BLaER1 (cell line): Measurements from ENCODE around the gene ZNF407.
A peak's percentile ranks its signal among the peaks of the same experiment; 100 is the strongest.

Source experiments
- H3K27ac ChIP-seq: shearing (Covaris generic); formaldehyde crosslinking; 2 replicates; pipeline ENCODE4 v1.8.1; 2022
- H3K27me3 ChIP-seq: shearing (Covaris generic); formaldehyde crosslinking; 2 replicates; pipeline ENCODE4 v1.8.1; 2022
- H3K36me3 ChIP-seq: shearing (Covaris generic); formaldehyde crosslinking; 2 replicates; pipeline ENCODE4 v1.8.1; 2022
- H3K4me1 ChIP-seq: shearing (Covaris generic); formaldehyde crosslinking; 2 replicates; pipeline ENCODE4 v1.8.1; 2022
- H3K4me2 ChIP-seq: shearing (Covaris generic); formaldehyde crosslinking; 2 replicates; pipeline ENCODE4 v1.8.1; 2022
- H3K4me3 ChIP-seq: shearing (Covaris generic); formaldehyde crosslinking; 2 replicates; pipeline ENCODE4 v1.8.1; 2022
- H3K9ac ChIP-seq: shearing (Covaris generic); formaldehyde crosslinking; 2 replicates; pipeline ENCODE4 v1.8.1; 2022
- H3K9me3 ChIP-seq: shearing (Covaris generic); formaldehyde crosslinking; 2 replicates; pipeline ENCODE4 v1.8.1; 2022
- H4K20me1 ChIP-seq: shearing (Covaris generic); formaldehyde crosslinking; 2 replicates; pipeline ENCODE4 v1.8.1; 2022
- Cebpa-rat ChIP-seq: shearing (Covaris generic); IDR thresholded peaks from 2 replicates; pipeline ENCODE4 v1.8.1; 2022

The ZNF407 gene

DNA sequence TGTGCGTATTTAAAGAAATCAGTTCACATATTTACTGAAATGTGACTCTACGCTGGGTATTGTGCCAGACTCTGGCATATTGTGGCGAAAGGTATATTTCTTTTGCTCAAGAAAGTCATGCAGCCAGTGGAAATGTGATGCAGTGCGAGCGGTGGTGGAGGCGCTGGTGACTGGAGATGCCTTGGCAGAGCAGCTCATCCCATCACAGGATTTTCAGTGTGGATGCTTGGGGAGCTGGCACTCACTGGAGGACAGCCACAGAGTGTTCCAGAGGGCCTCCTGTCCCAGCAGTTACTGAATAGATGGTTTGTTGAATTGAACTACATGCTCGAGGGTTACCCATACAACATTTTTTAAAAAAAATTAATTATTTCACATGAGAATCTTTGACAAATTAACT is 117.6 kb downstream of the ZNF407 start:
- TF ChIP-seq Cebpa-rat = no peak
- H3K27ac ChIP-seq = no peak overlapping the region
- no peak overlapping the region for H3K9ac ChIP-seq
- no peaks in the 10 kb centered on the region for H4K20me1 ChIP-seq
- H3K4me1 ChIP-seq = no peaks in the 10 kb centered on the region
- H3K9me3 ChIP-seq = peaks cover 10% of the 10 kb centered on the region
- H3K36me3 ChIP-seq = peaks cover 9% of the 10 kb centered on the region
- no peak overlapping the region for H3K4me2 ChIP-seq
- no peak overlapping the region for H3K4me3 ChIP-seq
- H3K27me3 ChIP-seq = no peaks in the 10 kb centered on the region

DNA sequence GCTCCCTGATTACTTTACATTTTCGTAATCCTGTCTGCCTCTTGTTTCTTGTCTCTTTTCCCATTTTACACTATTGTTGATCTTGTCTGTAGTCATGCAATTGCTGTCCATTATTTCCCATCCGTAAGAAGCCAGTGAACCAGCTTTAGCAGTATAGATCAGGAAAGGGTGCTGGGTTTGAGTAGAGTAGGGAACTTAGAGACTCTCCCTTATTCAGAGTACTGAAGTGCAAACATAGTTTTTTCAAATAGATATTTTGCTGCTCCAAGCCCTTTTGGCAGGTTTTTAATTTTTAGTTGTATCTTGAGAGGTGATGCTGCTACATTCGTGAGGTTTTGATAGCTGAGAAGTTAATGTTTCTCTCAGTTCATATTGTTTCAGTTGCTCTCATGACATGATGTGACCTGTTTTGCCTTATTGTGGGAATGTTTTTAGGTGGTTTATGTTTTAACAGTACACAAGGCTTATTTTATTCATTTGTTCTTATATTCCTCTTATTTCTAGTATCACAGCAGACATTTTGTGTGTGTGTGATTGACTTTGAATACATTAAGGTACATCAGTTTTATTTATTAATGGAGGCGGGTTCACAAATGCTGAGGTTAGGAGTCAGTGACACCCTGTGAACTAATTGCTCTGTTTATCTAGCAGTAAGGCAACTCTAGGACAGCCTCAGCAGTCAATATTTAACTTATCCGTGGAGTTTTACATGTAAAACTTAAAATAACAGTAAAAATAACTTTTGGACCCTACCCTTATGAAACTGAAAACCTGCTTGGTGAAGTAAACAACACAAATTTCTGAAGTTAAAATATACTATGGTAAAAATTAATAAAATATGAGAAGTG is 118.4 kb downstream of the ZNF407 start:
- Histone ChIP-seq H3K36me3 (peaks cover 8% of the 10 kb centered on the region), H3K9ac (no peak overlapping the region), H4K20me1 (no peaks in the 10 kb centered on the region), H3K4me3 (no peak overlapping the region), H3K4me2 (no peak overlapping the region), H3K27ac (no peak overlapping the region), H3K4me1 (peaks cover 1% of the 10 kb centered on the region; the same call in 1 of the 2 replicates), H3K27me3 (no peaks in the 10 kb centered on the region), H3K9me3 (peaks cover 10% of the 10 kb centered on the region)
- no peak for TF ChIP-seq Cebpa-rat

DNA sequence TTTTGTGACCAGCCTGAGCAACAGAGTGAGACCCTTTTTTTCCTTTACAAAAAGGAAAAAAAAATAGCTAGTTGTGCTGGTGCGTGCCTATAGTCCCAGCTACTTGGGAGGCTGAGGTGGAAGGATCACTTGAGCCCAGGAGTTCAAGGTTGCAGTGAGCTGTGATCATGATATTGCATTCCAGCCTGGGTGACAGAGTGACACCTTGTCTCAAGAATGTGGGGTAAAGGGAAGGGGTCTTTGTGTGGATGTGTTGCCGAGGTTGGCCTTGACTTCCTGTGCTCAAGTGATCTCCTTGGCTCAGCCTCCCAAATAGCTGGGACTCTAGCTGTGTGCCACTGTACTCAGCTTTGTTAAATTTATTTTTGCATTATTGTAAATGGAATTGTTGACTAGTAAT is 120.6 kb downstream of the ZNF407 start:
- H3K9me3 ChIP-seq = peaks cover 10% of the 10 kb centered on the region
- TF ChIP-seq Cebpa-rat = no peak
- peaks cover 15% of the 10 kb centered on the region for H3K4me1 ChIP-seq
- peaks cover 5% of the 10 kb centered on the region; the same call in 1 of the 2 replicates for H3K36me3 ChIP-seq
- no peaks in the 10 kb centered on the region for H4K20me1 ChIP-seq
- no peak overlapping the region for H3K27ac ChIP-seq
- H3K4me3 ChIP-seq = no peak overlapping the region
- H3K4me2 ChIP-seq = no peak overlapping the region
- no peak overlapping the region for H3K9ac ChIP-seq
- H3K27me3 ChIP-seq = no peaks in the 10 kb centered on the region

DNA sequence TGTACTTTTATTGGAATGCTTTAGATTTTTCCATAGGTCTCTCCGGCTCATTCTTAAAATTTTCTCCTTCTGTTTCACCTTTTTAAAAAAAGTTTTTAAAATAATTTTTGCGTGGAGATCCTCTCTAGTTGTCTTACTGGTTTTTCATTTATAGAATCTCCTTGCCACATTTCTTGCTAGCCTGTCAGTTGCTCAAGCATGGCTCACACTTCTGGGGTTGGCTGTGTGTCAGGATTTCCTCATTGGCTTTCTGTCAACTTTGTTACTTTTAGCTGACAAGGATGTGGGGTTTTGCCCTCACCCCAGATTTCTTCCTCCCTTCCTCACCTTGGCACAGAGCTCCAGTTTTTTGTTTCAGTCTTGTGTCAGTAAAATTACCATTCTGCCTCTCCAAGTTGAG is 124.6 kb downstream of the ZNF407 start:
- Histone ChIP-seq H3K36me3 (peaks cover 5% of the 10 kb centered on the region; the same call in 1 of the 2 replicates), H3K4me3 (no peak overlapping the region), H3K27me3 (no peaks in the 10 kb centered on the region), H3K9ac (no peak overlapping the region), H3K27ac (no peak overlapping the region), H3K9me3 (peaks cover 10% of the 10 kb centered on the region), H4K20me1 (no peaks in the 10 kb centered on the region), H3K4me2 (peak overlapping the region; percentile 39), H3K4me1 (peaks cover 15% of the 10 kb centered on the region)
- no peak for TF ChIP-seq Cebpa-rat

DNA sequence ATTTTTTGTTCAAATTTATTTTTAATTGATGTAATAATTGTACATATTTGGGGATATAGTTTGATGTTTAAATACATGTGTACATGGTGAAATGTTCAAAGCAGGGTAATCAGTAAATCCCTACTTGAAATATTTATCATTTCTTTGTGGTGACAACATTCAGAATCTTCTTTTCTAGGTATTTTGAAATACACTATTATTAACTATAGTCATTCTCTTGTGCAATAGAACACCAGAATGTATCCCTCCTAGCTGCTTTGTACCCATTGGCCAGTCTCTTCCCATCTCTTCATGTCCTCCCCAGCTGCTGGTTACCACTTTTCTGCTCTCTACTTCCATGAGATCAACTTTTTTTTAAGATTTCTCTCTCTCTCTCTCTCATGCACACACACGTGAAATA is 126.5 kb downstream of the ZNF407 start:
- Histone ChIP-seq H4K20me1 (no peaks in the 10 kb centered on the region), H3K4me1 (peaks cover 21% of the 10 kb centered on the region), H3K27me3 (no peaks in the 10 kb centered on the region), H3K4me2 (no peak overlapping the region), H3K4me3 (no peak overlapping the region), H3K9me3 (peaks cover 8% of the 10 kb centered on the region), H3K27ac (no peak overlapping the region), H3K36me3 (peaks cover 17% of the 10 kb centered on the region), H3K9ac (no peak overlapping the region)
- no peak for TF ChIP-seq Cebpa-rat

DNA sequence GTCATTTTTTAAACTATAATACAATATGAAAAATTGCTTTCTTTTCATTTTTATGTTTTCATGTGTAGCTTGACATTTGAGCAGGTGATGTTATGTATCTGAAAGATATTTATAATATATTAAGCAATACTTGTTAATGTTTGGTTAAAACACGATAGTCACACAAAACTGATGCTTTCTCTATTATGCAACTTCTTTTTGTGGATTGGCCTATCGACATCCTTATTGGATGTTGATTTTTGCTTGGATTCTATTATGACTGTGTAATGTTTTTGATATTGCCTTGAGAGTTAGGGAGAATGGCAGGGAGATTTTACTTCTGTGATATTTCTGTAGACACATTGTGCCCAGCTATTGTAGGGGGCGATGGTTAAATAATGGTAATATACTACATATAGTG is 128.0 kb downstream of the ZNF407 start:
- Histone ChIP-seq H3K27me3 (no peaks in the 10 kb centered on the region), H3K9ac (no peak overlapping the region), H3K27ac (no peak overlapping the region), H3K4me1 (peaks cover 21% of the 10 kb centered on the region), H3K4me3 (no peak overlapping the region), H3K9me3 (no peaks in the 10 kb centered on the region), H3K36me3 (peaks cover 12% of the 10 kb centered on the region; the same call in 1 of the 2 replicates), H4K20me1 (no peaks in the 10 kb centered on the region), H3K4me2 (no peak overlapping the region)
- no peak; the same call in 1 of the 2 replicates for TF ChIP-seq Cebpa-rat

DNA sequence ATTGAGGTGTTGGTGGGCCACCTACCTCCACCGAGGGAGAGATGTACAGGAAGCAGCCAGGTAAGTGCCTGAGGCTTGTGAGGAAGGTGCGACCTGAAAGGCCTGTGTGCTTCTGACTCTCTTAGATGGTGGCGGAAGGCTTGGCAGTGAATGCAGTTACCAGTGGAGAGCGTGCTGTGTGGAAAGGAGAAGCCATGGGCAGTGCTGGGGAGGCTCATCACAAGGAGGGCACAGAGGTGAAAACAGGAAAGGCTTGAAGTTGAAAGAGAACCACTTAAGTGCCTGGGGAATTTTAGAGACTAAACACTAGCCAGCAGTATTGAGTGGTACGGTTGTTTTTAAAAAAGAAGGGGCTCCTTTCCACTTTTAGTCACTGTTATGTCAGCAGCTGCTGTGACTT is 130.9 kb downstream of the ZNF407 start:
- Histone ChIP-seq H3K27me3 (no peaks in the 10 kb centered on the region), H3K36me3 (peaks cover 12% of the 10 kb centered on the region; the same call in 1 of the 2 replicates), H4K20me1 (no peaks in the 10 kb centered on the region), H3K9ac (no peak overlapping the region), H3K9me3 (no peaks in the 10 kb centered on the region), H3K4me2 (no peak overlapping the region), H3K27ac (no peak overlapping the region), H3K4me1 (0 out of 2 replicates have a peak, but pooled peaks cover 6% of the 10 kb centered on the region), H3K4me3 (no peak overlapping the region)
- no peak for TF ChIP-seq Cebpa-rat

DNA sequence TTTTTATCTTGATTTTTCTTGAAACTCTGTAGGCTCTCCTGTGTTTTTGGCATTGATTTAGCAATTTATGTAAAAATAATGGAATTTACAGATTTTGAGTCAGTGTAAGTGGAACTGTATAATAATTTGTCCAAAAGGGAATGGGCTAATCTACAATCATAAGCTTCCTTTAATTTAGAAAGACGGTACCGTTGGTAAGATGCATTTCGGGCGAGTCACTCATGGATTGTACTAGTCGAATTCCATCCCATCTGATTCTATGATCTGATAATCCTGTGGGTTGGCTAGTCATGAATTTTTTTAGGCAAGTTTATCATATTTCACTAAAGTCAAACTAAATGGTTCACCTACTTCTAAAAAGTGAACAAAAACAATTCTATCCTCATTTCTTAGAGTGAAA is 133.4 kb downstream of the ZNF407 start:
- no peak overlapping the region for H3K27ac ChIP-seq

DNA sequence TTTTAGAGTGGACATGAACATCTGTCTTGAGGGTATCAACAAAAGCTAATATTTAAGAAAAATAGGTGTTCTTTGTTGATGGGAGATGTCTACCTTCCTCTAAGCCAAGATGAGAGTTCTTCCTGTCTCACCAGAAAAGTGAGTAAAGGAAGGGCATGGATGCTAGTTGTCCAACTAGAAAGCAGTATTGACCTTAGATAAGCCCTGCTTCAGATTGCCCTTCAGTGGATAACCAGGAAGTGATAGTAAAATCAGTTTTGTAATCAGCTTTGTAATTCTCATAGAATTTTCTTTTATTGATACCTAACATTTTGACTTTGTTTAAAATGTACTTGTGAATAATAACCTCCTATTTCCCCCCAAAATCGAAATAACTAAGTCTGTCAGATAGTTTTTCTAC is 134.7 kb downstream of the ZNF407 start:
- Histone ChIP-seq H3K36me3 (peaks cover 12% of the 10 kb centered on the region; the same call in 1 of the 2 replicates), H3K9ac (no peak overlapping the region), H3K27ac (no peak overlapping the region), H3K9me3 (no peaks in the 10 kb centered on the region), H3K27me3 (no peaks in the 10 kb centered on the region), H3K4me3 (no peak overlapping the region), H3K4me1 (0 out of 2 replicates have a peak, but pooled peaks cover 6% of the 10 kb centered on the region), H4K20me1 (no peaks in the 10 kb centered on the region), H3K4me2 (no peak overlapping the region)
- TF ChIP-seq Cebpa-rat = no peak

More for the DNA sequence above, 133.4 kb downstream of the ZNF407 start:
- H4K20me1 ChIP-seq = no peaks in the 10 kb centered on the region
- no peaks in the 10 kb centered on the region for H3K9me3 ChIP-seq
- no peak for TF ChIP-seq Cebpa-rat
- H3K4me1 ChIP-seq = 0 out of 2 replicates have a peak, but pooled peaks cover 6% of the 10 kb centered on the region
- H3K4me2 ChIP-seq = no peak overlapping the region
- H3K9ac ChIP-seq = no peak overlapping the region
- H3K4me3 ChIP-seq = no peak overlapping the region
- peaks cover 12% of the 10 kb centered on the region; the same call in 1 of the 2 replicates for H3K36me3 ChIP-seq
- H3K27me3 ChIP-seq = no peaks in the 10 kb centered on the region

DNA sequence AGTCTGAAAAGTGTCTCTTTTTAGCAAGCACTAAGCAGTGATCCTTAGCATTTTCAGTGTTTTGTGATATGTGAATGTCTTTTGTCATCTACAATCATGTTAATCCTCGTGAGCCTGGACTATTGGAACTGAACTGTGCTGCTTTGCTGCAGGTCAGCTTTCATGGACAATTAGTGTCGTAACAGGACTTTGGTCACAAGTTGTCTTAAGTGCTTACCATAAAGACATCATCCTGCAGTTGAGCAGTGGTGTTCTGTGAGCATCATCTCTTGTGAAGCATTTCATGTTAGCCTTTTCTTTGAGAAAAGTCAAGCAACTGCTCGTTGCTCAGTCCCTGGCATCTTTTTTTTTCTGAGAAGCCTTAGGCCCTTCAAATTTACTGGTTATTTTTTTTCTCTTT is 135.9 kb downstream of the ZNF407 start:
- no peak for TF ChIP-seq Cebpa-rat
- Histone ChIP-seq H3K27ac (no peak overlapping the region), H3K9me3 (no peaks in the 10 kb centered on the region), H3K9ac (no peak overlapping the region), H3K4me2 (no peak overlapping the region), H3K36me3 (peaks cover 6% of the 10 kb centered on the region; the same call in 1 of the 2 replicates), H3K4me1 (0 out of 2 replicates have a peak, but pooled peaks cover 3% of the 10 kb centered on the region), H3K4me3 (no peak overlapping the region), H3K27me3 (no peaks in the 10 kb centered on the region), H4K20me1 (no peaks in the 10 kb centered on the region)
